ENCODE measurements around the gene CPZ.

DNA sequence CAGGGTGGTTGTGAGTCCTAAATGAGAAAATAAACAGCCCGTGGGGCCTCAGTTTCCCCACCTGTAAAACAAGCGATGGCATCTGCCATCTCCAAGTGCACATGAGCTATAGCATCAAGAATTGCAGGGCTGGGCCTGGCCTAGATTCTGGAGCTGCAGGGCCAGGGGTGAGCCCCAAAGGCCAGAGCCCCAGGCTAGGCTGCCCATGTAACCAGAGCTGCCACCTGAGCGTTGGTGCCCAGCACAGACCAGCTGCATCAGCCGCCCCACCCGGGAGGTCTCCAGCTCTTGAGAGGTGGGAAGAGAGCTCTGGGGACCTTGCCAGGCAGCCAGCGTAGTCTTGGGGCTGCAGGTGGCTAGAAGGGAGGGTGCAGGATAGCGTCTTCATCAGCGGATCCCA is 39.3 kb upstream of the CPZ start:
- TF ChIP-seq, protein P1, sequence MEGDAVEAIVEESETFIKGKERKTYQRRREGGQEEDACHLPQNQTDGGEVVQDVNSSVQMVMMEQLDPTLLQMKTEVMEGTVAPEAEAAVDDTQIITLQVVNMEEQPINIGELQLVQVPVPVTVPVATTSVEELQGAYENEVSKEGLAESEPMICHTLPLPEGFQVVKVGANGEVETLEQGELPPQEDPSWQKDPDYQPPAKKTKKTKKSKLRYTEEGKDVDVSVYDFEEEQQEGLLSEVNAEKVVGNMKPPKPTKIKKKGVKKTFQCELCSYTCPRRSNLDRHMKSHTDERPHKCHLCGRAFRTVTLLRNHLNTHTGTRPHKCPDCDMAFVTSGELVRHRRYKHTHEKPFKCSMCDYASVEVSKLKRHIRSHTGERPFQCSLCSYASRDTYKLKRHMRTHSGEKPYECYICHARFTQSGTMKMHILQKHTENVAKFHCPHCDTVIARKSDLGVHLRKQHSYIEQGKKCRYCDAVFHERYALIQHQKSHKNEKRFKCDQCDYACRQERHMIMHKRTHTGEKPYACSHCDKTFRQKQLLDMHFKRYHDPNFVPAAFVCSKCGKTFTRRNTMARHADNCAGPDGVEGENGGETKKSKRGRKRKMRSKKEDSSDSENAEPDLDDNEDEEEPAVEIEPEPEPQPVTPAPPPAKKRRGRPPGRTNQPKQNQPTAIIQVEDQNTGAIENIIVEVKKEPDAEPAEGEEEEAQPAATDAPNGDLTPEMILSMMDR (optimal IDR thresholded peaks at IDR 0.05 in 1 of 3, IDR thresholded peaks at IDR 0.05 in 1 of 3, conservative IDR thresholded peaks at IDR 0.05 in 1 of 3; ENCODE audit: extremely low read depth in 1 of 3, insufficient read depth in 2 of 3, low read length in 3 of 3), result no peak
- no peak for TF ChIP-seq EZH2 (IDR thresholded peaks at IDR 0.05; ENCODE audit: low read length)
